HepG2 (cell line): Measurements from ENCODE around the gene OSER1. TPM values are rescaled to one million over a fixed set of nuclear protein-coding genes. Genes with fewer than 3 reads are reported as not detected.

Source experiments
- CENPT ChIP-seq: sonication (generic); formaldehyde crosslinking; IDR thresholded peaks from 2 replicates; pipeline ENCODE4 v1.8.0; 2022; ENCODE audit warnings: low read depth, mild to moderate bottlenecking, moderate library complexity, missing genetic modification reagents
- HMGA1 ChIP-seq: sonication (generic); formaldehyde crosslinking; conservative IDR thresholded peaks from 2 replicates; pipeline ENCODE4 v1.4.0; 2020; ENCODE audit warnings: missing genetic modification reagents
- ISX ChIP-seq: sonication (generic); formaldehyde crosslinking; conservative IDR thresholded peaks from 2 replicates; pipeline ENCODE4 v1.5.0; 2020; ENCODE audit warnings: missing genetic modification reagents
- PAF1 ChIP-seq: IDR thresholded peaks from 2 replicates; pipeline ENCODE4 v1.6.1; 2016; ENCODE audit warnings: missing genetic modification reagents, missing compliant biosample characterization
- ZNF232 ChIP-seq: sonication (generic); formaldehyde crosslinking; IDR thresholded peaks from 2 replicates; pipeline ENCODE4 v1.4.0; 2020; ENCODE audit warnings: missing genetic modification reagents, borderline replicate concordance
- ZNF589 ChIP-seq: sonication (generic); formaldehyde crosslinking; conservative IDR thresholded peaks from 2 replicates; pipeline ENCODE4 v1.8.0; 2022; ENCODE audit warnings: mild to moderate bottlenecking, moderate library complexity, missing genetic modification reagents
- ZNF747 ChIP-seq: sonication (generic); formaldehyde crosslinking; IDR thresholded peaks from 2 replicates; pipeline ENCODE4 v1.8.1; 2023; ENCODE audit warnings: missing genetic modification reagents, mild to moderate bottlenecking, borderline replicate concordance
- polyA plus RNA-seq, 8 experiments: library from polyadenylated mRNA; depleted of rRNA in 3 of 8; stranded (reverse) in 7 of 8; unstranded in 1 of 8; fragments of >200 nt; fragmentation: Illumina TruSeq in 4 of 8; extraction: Trizol in 4 of 8; gene quantifications; 2 replicates each; pipeline versions ENCODE4 v1.2.1 to v1.2.3, GENCODE V29; 2011 to 2016; ENCODE audit warnings: low read depth in 4 of 8, missing spikeins in 1 of 8, mixed read lengths in 1 of 8; ENCODE audit not compliant: insufficient read depth in 1 of 8
- total RNA-seq, 5 experiments: library from RNA; depleted of rRNA; stranded (reverse); fragments of >200 nt; fragmentation: Illumina TruSeq; extraction: Trizol; gene quantifications; 2 replicates each; pipeline ENCODE4 v1.2.3, GENCODE V29; 2016; ENCODE audit warnings: low read depth in 1 of 5
- TF ChIP-seq, protein P1 (sequence below): sonication (generic); formaldehyde crosslinking; IDR thresholded peaks from 2 replicates; pipeline ENCODE4 v1.8.1; 2023; ENCODE audit warnings: mild to moderate bottlenecking, moderate library complexity, missing genetic modification reagents
- TF ChIP-seq, protein P2 (sequence below): IDR thresholded peaks from 2 replicates; pipeline ENCODE4 v1.6.1; 2016; ENCODE audit warnings: low read depth, missing genetic modification reagents, missing compliant biosample characterization
- TF ChIP-seq, protein P3 (sequence below): IDR thresholded peaks from 2 replicates; pipeline ENCODE4 v1.6.1; 2016; ENCODE audit warnings: mild to moderate bottlenecking, missing biosample characterization, missing genetic modification reagents
- TF ChIP-seq, protein P4 (sequence below): sonication (generic); formaldehyde crosslinking; conservative IDR thresholded peaks from 2 replicates; pipeline ENCODE4 v1.4.0; 2020; ENCODE audit warnings: mild to moderate bottlenecking, missing genetic modification reagents, moderate library complexity
- TF ChIP-seq, protein P5 (sequence below): sonication (generic); formaldehyde crosslinking; IDR thresholded peaks from 2 replicates; pipeline ENCODE4 v1.5.0; 2020; ENCODE audit warnings: mild to moderate bottlenecking, missing genetic modification reagents

The OSER1 gene
- total and polyA plus RNA-seq, 2 of the 13 experiments (the other 11 are each of a cell fraction or from before 2014, with no cell fraction given), result 71.2 to 71.5 TPM

DNA sequence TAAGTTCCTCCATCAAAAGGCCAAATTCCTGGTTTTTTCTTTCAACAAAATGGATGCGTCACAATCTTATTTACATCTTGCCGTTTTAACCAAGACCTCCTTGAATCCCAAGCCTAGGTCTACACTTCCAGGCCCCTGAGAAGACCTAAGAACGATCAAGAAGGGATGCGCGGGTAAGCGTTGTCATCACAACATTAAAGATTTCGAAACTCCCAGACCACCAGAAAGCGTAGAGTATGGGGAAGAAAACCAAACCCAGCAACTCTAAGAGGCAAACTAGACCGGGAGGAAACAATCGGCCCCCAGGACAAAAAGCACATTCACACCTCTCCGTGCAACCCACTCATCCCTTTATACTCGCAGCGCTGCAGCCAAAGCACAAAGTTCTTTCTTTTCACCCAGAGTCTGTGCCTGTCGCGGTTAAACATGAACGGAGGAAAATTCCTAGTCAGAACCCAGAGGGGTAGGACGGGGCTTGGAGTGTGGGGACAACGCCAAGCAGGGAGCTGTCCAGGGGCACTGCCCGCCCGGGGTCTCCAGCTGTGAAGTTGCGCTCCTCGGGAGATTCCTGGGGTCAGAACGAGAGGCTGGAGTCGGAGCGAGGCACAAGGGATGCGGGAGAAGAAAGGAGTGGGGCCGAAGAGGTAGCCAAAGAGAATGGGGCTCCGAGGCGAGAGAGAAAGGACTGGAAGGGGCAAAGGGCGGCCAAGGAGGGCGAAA lies 725 bp downstream of the OSER1 start (continued):
- TF ChIP-seq, protein P1, sequence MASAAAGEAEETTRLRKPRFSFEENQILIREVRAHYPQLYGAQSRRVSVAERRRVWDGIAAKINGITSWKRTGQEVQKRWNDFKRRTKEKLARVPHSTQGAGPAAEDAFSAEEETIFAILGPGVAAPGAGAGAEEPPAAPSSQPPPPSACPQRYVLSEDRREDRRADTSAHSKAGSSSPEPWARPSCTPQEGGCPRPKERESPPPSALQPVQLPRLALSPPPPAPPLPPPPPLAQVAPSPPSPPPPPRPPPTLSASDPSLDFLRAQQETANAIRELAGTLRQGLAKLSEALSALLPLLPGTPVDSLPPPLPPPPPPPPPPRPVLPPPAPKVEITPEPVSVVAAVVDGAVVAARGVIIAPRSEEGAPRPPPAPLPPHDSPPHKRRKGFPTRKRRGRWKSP (CRISPR knock-in tag), result peak; percentile 85
- TF ChIP-seq ISX (CRISPR knock-in tag), result no peak
- TF ChIP-seq ZNF232 (CRISPR knock-in tag), result 0 out of 2 replicates have a peak, but pooled peaks have one; percentile 63
- TF ChIP-seq, protein P2, sequence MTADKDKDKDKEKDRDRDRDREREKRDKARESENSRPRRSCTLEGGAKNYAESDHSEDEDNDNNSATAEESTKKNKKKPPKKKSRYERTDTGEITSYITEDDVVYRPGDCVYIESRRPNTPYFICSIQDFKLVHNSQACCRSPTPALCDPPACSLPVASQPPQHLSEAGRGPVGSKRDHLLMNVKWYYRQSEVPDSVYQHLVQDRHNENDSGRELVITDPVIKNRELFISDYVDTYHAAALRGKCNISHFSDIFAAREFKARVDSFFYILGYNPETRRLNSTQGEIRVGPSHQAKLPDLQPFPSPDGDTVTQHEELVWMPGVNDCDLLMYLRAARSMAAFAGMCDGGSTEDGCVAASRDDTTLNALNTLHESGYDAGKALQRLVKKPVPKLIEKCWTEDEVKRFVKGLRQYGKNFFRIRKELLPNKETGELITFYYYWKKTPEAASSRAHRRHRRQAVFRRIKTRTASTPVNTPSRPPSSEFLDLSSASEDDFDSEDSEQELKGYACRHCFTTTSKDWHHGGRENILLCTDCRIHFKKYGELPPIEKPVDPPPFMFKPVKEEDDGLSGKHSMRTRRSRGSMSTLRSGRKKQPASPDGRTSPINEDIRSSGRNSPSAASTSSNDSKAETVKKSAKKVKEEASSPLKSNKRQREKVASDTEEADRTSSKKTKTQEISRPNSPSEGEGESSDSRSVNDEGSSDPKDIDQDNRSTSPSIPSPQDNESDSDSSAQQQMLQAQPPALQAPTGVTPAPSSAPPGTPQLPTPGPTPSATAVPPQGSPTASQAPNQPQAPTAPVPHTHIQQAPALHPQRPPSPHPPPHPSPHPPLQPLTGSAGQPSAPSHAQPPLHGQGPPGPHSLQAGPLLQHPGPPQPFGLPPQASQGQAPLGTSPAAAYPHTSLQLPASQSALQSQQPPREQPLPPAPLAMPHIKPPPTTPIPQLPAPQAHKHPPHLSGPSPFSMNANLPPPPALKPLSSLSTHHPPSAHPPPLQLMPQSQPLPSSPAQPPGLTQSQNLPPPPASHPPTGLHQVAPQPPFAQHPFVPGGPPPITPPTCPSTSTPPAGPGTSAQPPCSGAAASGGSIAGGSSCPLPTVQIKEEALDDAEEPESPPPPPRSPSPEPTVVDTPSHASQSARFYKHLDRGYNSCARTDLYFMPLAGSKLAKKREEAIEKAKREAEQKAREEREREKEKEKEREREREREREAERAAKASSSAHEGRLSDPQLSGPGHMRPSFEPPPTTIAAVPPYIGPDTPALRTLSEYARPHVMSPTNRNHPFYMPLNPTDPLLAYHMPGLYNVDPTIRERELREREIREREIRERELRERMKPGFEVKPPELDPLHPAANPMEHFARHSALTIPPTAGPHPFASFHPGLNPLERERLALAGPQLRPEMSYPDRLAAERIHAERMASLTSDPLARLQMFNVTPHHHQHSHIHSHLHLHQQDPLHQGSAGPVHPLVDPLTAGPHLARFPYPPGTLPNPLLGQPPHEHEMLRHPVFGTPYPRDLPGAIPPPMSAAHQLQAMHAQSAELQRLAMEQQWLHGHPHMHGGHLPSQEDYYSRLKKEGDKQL (CRISPR knock-in tag), result no peak
- no peak; the same call in 1 of the 2 replicates for TF ChIP-seq ZNF589 (CRISPR knock-in tag)
- 0 out of 2 replicates have a peak, but pooled peaks have one; percentile 61 for TF ChIP-seq PAF1
- TF ChIP-seq, protein P3, sequence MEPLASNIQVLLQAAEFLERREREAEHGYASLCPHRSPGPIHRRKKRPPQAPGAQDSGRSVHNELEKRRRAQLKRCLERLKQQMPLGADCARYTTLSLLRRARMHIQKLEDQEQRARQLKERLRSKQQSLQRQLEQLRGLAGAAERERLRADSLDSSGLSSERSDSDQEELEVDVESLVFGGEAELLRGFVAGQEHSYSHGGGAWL (CRISPR knock-in tag), result 0 out of 2 replicates have a peak, but pooled peaks have one; percentile 16
- no peak for TF ChIP-seq ZNF747
- TF ChIP-seq CENPT (CRISPR knock-in tag), result no peak
- no peak for TF ChIP-seq HMGA1 (CRISPR knock-in tag)
- TF ChIP-seq, protein P4, sequence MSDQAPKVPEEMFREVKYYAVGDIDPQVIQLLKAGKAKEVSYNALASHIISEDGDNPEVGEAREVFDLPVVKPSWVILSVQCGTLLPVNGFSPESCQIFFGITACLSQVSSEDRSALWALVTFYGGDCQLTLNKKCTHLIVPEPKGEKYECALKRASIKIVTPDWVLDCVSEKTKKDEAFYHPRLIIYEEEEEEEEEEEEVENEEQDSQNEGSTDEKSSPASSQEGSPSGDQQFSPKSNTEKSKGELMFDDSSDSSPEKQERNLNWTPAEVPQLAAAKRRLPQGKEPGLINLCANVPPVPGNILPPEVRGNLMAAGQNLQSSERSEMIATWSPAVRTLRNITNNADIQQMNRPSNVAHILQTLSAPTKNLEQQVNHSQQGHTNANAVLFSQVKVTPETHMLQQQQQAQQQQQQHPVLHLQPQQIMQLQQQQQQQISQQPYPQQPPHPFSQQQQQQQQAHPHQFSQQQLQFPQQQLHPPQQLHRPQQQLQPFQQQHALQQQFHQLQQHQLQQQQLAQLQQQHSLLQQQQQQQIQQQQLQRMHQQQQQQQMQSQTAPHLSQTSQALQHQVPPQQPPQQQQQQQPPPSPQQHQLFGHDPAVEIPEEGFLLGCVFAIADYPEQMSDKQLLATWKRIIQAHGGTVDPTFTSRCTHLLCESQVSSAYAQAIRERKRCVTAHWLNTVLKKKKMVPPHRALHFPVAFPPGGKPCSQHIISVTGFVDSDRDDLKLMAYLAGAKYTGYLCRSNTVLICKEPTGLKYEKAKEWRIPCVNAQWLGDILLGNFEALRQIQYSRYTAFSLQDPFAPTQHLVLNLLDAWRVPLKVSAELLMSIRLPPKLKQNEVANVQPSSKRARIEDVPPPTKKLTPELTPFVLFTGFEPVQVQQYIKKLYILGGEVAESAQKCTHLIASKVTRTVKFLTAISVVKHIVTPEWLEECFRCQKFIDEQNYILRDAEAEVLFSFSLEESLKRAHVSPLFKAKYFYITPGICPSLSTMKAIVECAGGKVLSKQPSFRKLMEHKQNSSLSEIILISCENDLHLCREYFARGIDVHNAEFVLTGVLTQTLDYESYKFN (CRISPR knock-in tag), result no peak
- TF ChIP-seq, protein P5, sequence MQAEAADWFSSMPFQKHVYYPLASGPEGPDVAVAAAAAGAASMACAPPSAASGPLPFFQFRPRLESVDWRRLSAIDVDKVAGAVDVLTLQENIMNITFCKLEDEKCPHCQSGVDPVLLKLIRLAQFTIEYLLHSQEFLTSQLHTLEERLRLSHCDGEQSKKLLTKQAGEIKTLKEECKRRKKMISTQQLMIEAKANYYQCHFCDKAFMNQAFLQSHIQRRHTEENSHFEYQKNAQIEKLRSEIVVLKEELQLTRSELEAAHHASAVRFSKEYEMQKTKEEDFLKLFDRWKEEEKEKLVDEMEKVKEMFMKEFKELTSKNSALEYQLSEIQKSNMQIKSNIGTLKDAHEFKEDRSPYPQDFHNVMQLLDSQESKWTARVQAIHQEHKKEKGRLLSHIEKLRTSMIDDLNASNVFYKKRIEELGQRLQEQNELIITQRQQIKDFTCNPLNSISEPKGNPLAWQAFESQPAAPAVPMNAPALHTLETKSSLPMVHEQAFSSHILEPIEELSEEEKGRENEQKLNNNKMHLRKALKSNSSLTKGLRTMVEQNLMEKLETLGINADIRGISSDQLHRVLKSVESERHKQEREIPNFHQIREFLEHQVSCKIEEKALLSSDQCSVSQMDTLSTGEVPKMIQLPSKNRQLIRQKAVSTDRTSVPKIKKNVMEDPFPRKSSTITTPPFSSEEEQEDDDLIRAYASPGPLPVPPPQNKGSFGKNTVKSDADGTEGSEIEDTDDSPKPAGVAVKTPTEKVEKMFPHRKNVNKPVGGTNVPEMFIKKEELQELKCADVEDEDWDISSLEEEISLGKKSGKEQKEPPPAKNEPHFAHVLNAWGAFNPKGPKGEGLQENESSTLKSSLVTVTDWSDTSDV (CRISPR knock-in tag), result peak; percentile 71
